GM18511 (cell line): ENCODE measurements around the gene AGPAT2.
A peak's percentile ranks its signal among the peaks of the same experiment; 100 is the strongest.

Experiments used
- ATAC-seq: cut with Tn5 transposase; IDR thresholded peaks from one replicate; pipeline ENCODE4 v1.9.1; 2021; ENCODE audit warnings: mild to moderate bottlenecking, moderate library complexity; ENCODE audit not compliant: unreplicated experiment

The AGPAT2 gene

DNA sequence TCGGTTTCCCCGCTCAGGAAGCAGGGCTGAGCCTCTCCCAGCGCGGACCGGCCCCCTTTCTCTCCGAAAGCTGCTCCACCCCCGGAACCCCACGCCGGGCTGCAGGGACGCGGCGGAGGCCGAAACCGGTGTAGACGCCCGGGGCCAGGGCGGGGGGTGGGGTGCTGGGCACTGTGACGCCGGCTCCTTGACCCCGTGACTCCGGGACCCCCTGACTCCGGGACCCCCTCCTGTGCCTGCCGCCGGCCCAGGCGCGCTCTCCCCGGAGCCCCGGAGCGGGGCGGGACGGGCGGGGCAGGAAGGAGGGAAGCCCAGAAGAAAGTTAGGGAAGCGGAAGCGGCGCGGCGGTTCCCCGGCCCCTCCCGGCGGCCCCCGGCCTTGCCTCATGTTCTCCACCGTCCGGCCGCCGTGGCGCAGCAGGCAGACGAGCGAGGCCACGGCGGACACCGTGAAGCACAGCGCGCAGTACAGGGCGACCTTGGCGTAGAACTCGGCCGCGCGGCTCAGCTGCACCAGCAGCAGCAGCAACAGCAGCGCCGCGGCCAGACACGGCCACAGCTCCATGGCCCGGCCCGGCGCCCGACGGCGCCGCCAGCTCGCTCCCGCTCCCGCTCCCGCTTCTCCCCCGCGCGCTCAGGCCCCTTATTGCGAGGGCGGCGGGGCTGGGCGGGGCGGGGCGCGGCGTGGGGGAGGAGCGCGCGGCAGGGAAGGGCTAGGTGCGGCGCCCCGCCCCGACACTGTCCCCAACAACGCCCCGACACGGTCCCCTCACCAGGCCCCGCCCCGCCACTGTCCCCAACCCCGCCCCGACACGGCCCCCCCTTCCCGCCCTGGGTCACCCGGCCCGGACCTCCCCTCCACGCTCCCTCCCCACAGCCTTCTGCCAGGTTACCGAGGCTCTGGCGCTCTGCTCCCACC, at the start of gene AGPAT2:
Gene AGPAT2, minus strand, starts transcription at position 664 of the 918 bp plus-strand sequence. Its CDS starts 100 bp downstream, at position 564.
- ATAC-seq = peak; percentile 63

GRCh38 chr9:136735812-136736480, 48.7 kb upstream of the AGPAT2 start:
- no peak for ATAC-seq

- no peak for ATAC-seq
Observed at GRCh38 chr9:136734837-136735496, 47.7 kb upstream of the AGPAT2 start.

- no peak for ATAC-seq
Observed at GRCh38 chr9:136733611-136734010, 46.4 kb upstream of the AGPAT2 start.

GRCh38 chr9:136732444-136733178, 45.4 kb upstream of the AGPAT2 start:
- ATAC-seq = no peak

- no peak for ATAC-seq
Observed at GRCh38 chr9:136729926-136730325, 42.7 kb upstream of the AGPAT2 start.

GRCh38 chr9:136729144-136729543, 41.9 kb upstream of the AGPAT2 start:
- no peak for ATAC-seq

DNA sequence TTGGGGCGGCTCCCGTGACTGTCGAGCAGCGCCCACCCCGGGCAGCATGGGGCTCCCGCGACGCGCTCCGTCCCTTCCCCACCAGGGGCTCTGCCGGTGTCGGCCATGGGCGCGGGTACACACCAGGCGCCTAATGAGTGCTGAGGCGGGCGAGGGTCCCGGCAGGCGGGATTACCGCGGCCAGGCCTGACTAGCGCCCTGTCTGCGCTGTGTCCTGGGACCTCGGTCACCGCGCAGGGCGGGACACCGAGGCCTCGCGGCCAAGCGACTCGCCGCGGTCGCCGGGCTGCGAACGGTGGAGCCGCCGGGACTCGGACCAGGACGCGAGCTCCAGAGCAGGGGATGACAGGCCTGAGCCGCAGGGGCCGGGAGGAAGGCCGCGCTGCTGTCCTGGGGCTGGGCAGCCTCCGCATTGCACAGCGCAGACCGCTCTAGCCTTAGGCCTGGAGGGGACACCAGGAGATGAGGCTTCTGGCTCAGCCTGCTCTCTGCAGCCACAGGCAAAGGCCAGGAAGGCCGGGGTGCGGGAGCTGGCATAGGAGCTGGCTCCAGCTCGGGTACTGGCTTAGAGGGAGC, 41.4 kb upstream of the AGPAT2 start:
- peak; percentile 30 for ATAC-seq

DNA sequence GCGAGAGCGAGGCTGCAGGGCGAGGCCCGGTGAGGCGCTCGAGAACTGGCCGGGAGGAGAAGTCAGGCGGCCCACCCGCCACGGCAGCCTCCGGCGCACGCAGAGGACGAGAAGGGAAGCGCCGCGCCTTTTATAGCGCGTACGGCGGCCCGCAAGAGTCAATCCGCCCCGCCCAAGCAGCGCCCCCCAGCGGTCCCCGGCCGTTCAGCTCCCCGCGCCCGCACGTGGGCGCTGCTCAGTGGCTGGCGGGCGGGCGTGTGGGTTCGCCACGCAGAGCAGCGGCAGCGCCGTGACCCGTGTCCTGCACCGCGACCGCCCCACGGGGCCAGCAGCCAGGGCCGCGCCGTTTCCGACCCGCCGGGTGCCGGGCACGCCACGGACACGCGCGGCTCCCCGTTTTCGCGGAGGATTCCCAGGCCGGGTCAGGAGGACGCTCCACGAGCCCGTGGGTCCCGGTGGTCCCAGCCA, 40.9 kb upstream of the AGPAT2 start:
- peak; percentile 65 for ATAC-seq

DNA sequence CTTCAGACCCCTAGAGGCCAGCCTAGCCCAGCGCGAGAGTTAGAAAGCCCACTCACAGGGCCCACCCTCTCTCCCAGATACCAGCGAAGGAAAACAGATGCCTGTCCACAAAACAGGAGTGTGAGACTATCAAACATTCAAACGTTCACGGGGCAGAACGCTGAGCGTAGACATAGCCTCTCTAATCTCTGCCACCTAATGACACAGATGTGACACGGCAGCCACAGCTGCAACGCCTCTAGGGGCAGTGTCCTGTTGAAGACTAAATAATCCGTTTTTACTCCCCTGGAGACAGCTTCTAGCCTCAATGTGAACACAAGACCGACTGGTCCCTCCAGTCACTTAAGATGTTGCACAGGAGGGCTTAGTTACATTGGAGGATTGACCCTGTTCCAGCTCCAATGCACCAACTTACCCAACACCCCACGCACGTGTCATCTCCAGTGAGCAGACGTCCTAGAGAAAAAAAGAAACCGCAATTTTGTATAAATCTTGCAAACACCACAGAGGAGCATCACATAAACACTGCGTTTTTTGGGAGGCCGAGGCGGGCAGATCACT, 39.5 kb upstream of the AGPAT2 start:
- ATAC-seq = no peak

- ATAC-seq = no peak
Observed at GRCh38 chr9:136726118-136726517, 38.9 kb upstream of the AGPAT2 start.

DNA sequence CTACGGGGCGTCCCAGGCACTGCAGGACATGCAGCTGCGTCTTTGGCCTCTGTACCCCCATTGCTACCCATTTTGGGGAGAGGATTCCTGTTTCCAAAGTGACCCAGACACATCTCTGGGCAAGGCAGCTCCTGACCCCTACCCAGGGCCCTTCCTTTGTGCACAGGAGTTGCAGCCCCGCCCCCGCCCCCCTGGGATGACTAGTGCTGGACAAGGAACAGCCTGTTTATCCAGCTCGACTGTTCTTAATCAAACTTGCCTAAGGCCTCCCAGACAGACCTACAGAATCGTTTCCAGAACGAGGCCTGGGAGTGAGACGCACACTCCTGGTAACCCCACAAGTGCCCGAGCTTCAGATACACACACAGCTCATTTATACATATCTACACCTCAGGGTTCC, 38.4 kb upstream of the AGPAT2 start:
- no peak for ATAC-seq

- ATAC-seq = no peak
Observed at GRCh38 chr9:136724772-136725171, 37.5 kb upstream of the AGPAT2 start.

- ATAC-seq = no peak
Observed at GRCh38 chr9:136723989-136724388, 36.7 kb upstream of the AGPAT2 start.

- ATAC-seq = no peak
Observed at GRCh38 chr9:136723362-136723976, 36.2 kb upstream of the AGPAT2 start.

GRCh38 chr9:136722969-136723356, 35.7 kb upstream of the AGPAT2 start:
- ATAC-seq = no peak

DNA sequence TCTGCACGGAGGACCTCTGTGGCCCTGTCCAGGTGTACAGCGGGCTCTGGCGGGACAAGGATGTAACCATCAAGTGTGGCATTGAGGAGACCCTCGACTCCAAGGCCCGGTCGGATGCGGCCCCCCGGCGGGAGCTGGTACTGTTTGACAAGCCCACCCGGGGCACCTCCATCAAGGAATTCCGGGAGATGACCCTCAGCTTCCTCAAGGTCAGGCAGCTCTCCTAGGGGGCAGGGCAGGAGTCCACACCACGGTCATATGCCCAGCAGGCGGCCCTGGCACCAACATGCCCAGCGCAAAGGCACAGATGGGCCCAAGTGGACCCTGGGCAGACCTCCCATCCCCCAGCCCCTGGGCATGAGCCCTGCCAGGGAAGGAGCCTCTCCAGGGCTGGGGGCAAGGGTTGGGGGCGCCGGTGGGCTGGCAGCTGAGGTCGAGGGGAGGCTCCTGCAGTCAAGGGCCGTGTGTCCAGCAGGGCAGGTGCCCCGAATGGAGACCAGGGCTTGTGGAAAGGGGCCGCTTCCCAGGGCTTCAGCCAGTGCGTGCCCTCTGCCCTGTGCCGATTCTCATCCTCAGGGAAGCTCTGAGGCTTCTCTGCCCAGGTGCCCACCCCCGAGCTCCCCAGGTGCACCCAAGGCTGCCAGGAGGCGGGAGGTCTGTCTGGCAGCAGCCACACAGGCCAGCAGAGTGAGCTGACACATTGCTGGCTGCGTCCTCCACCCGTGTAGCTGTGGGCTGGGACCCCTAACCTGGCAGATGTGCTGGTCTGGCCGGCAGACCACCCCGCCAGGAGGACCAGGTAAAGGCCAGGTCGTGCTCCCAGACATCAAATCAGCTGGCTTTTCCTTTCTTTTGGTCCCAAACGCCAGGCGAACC, 35.1 kb upstream of the AGPAT2 start:
- no peak for ATAC-seq

DNA sequence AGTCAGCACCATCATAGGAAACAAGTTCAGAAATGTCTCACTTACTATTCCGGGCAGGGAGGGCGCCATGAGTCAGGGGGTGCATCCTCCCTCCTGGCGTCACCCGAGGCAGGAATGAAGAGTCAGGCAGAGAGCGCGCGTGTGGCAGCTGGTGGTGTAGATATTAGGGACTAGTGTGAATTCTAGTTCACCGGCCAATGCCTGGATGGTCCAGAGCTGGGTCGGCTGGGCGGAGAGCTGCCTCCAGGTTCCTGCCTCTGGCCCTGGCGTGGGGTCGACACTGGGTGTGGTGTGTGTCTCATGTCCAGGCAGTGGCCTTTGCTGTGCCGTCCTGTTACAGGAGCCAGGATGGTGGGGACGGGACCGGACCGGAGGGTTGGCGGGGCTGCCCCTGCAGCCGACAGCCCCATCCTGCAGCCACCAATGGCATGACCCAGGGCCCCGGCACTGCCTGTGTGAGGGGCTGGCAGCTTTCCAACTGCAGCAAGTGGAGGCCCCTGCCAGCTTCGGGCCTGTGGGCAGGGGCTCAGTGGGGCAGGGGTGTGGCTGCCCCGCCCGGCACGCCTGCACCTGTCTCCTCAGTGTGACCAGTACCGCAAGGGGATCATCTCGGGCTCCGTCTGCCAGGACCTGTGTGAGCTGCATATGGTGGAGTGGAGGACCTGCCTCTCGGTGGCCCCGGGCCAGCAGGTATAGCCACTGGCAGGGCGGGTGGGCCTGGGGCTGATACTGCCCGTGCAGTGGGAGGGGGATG, 34.3 kb upstream of the AGPAT2 start:
- ATAC-seq = no peak
